GM12892 (cell line): Measurements from ENCODE around the gene RFX3.

Experiments used
- POLR2A ChIP-seq: IDR thresholded peaks from 2 replicates; pipeline ENCODE4 v1.6.1; 2011; ENCODE audit warnings: low read depth, low read length, control low read depth
- POLR2AphosphoS5 ChIP-seq: IDR thresholded peaks from 2 replicates; pipeline ENCODE4 v1.6.1; 2011; ENCODE audit warnings: low read depth, low read length, control low read depth
- TAF1 ChIP-seq: IDR thresholded peaks from 2 replicates; pipeline ENCODE4 v1.6.1; 2011; ENCODE audit warnings: low read depth, mild to moderate bottlenecking, control low read depth, low read length, borderline replicate concordance

GRCh38 chr9:3360245-3360644, 165.6 kb downstream of the RFX3 start:
- TF ChIP-seq POLR2AphosphoS5 (no peak), TAF1 (no peak), POLR2A (no peak)
